Fibroblast of pulmonary artery (primary cell): ENCODE results near the gene MANSC4.

Experiments used
- DNase-seq: peaks from one replicate; pipeline ENCODE4 v3.0.0-alpha.2; 2010; ENCODE audit warnings: low read depth
- H3K4me3 ChIP-seq: replicated peaks from 2 replicates; pipeline ENCODE4 v1.5.1; 2011; ENCODE audit warnings: low read depth, mild to moderate bottlenecking, control low read depth, low read length, moderate library complexity
- TF ChIP-seq, protein P1 (sequence below): IDR thresholded peaks from 2 replicates; pipeline ENCODE4 v1.5.1; 2011; ENCODE audit warnings: mild to moderate bottlenecking, control low read depth, low read length, inconsistent platforms; ENCODE audit errors: missing control alignments

The MANSC4 gene

DNA sequence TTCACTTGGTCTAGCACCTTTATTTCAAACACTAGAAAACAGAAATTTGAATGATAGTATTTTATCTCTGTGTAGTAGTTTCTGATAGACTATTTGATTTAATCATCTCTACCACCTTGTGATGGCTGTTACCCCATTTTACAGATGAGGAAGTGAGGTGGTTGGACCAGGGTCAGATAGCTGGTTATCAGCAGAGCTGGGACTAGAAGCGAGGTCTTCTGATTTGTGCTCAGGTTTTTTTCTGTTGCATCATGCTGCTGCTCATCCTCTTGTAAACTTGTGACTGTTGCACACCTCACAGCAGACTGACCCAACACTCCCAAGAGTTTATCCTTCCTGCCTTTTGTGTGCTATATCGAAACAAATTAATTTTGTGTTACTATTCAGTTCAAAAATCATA, 10.1 kb upstream of the MANSC4 start:
- TF ChIP-seq, protein P1, sequence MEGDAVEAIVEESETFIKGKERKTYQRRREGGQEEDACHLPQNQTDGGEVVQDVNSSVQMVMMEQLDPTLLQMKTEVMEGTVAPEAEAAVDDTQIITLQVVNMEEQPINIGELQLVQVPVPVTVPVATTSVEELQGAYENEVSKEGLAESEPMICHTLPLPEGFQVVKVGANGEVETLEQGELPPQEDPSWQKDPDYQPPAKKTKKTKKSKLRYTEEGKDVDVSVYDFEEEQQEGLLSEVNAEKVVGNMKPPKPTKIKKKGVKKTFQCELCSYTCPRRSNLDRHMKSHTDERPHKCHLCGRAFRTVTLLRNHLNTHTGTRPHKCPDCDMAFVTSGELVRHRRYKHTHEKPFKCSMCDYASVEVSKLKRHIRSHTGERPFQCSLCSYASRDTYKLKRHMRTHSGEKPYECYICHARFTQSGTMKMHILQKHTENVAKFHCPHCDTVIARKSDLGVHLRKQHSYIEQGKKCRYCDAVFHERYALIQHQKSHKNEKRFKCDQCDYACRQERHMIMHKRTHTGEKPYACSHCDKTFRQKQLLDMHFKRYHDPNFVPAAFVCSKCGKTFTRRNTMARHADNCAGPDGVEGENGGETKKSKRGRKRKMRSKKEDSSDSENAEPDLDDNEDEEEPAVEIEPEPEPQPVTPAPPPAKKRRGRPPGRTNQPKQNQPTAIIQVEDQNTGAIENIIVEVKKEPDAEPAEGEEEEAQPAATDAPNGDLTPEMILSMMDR, result no peak
- no peak overlapping the region for H3K4me3 ChIP-seq
- DNase-seq, result no peak

DNA sequence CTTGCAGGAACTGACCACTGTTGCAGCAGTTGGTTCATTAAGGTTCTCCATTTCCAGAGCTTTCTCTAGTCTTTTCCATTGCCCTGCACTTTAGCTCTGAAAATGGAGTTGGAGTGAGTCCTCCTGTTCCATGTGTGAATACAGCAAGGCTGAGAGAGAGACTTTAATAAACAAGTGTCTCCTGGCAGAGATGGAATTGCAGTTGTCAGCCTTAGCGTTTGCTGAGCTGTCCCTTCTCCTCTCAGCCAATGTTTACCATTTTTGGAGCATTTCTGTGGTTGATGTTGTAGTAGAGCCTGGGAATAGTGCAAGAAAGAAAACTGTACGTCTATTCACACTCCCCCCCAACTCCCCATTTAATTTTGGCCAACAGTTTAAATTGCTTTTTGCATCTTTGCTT, 7.5 kb upstream of the MANSC4 start:
- no peak for DNase-seq
- H3K4me3 ChIP-seq, result no peak overlapping the region
- TF ChIP-seq, protein P1, result no peak

DNA sequence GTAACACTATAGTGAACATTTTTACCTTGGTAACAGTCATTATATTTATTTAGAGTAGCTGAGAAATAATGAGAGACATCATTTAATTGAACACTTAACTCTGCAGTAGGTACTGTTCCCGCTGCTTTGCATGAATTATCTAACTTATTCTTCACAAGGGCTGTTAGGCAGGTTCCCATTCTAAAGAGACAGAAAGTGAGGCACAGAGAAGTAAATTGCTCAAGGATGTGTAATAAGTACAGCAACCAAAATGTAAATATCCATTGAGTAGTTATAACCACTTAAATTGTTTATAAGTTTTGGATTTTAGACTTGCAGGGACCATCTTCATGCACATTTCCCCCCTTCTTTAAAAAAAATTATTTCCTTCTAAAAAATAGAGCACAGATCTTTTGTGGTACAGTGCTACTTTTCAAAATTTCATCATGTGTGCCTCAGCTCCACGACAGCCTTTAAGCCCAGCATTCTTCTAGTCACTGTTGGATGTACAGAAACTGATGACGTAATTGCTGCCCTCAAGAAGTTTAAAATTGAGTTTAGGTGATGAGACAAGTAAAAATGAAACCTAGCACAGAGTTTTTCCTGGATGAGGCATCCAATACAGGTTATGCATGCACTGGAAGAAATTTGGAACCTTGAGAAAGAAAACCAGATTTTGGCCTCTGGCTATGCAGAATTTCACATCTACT, 6.0 kb upstream of the MANSC4 start:
- TF ChIP-seq, protein P1, result no peak
- H3K4me3 ChIP-seq, result peak overlapping the region; percentile 8
- DNase-seq, result peak; percentile 73

DNA sequence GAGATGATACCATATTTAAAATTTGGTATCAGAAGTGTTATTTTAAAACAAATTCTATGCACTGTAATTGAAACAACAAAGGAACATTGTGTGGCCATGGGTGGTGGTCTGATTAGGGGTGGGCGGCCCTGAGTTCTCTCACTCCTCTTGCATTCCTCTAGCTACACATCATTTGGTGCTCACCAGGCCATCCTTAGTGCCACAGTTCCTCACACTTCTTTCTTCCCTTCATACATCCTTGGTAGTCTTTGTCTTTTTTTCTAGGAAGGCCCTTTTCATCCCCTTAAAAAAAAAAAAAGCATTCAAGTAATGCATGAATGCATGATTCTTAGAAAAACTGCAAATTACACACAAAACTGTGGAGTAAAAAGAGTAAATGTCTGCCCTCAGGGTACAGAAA, 2.4 kb upstream of the MANSC4 start:
- DNase-seq, result no peak
- H3K4me3 ChIP-seq, result no peak overlapping the region
- TF ChIP-seq, protein P1, result no peak

DNA sequence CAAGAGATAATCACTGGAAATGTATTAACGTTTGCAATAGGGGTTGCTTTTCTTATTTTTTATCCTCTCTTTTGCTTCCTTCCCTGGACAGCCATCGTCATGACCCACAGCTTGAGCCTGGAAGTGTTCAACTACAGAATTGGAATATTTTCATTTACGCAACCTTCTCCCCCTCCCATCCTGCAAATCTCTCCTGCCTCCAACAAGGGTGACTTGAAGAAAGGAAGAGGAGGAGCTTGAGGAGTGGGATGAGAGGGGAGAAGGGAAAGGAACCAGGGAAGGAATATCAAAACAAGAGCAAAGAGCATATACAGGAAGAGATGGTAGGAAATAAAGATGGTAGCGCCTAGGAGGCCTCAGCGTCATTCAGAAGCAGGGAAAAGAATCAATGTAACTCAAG, 1.6 kb upstream of the MANSC4 start:
- peak overlapping the region; percentile 76 for H3K4me3 ChIP-seq
- DNase-seq, result peak; percentile 64
- TF ChIP-seq, protein P1, result no peak

DNA sequence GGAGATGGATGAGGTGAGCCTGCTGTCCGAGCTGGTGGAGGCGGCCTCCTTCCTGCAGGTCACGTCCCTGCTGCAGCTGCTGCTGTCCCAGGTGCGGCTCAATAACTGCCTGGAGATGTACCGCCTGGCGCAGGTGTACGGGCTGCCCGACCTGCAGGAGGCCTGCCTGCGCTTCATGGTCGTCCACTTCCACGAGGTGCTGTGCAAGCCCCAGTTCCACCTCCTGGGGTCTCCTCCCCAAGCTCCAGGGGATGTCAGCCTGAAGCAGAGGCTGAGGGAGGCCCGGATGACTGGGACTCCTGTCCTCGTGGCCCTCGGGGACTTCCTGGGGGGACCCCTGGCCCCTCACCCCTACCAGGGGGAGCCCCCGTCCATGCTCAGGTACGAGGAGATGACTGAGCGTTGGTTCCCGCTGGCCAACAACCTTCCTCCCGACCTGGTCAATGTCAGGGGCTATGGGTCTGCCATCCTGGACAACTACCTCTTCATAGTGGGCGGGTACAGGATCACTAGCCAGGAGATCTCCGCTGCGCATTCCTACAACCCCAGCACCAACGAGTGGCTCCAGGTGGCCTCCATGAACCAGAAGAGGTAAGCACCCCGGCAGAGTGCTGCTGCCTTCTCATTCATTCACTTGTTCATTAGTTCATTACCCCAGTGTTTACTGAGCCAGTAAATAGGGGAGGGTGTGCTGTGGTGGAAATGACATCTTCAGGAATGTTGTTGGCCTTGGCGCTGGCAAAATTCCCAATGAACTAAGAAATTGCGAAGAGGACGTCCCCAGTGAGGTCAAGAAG, 774 bp upstream of the MANSC4 start:
- peak overlapping the region; percentile 76 for H3K4me3 ChIP-seq
- peak; percentile 79 for DNase-seq
- TF ChIP-seq, protein P1, result no peak
